HCT116 (cell line): ENCODE results near the gene R3HDML. TPM values are rescaled to one million over a fixed set of nuclear protein-coding genes. Genes with fewer than 3 reads are reported as not detected.

Source experiments
- ATAC-seq: fragments of 200-7000 bp; cut with Tn5 transposase; 2 replicates; pipeline ENCODE4 v1.9.1; 2020; ENCODE audit warnings: mild to moderate bottlenecking, moderate library complexity
- BruUV-seq: library from RNA; stranded (reverse); fragments of 400-500 nt; replicated peaks from 2 replicates; lab custom pipeline; 2021; lab: Mats Ljungman, UMichigan
- CTCF ChIA-PET: fragments of 300-600 bp; sonication (Branson Sonifier 250); formaldehyde crosslinking; loops from one replicate; lab custom pipeline; 2021; ENCODE audit warnings: antibody characterized with exemption; lab: Charles Lee
- POLR2A ChIA-PET: fragments of 300-600, 350-600 bp; sonication (Branson Sonifier 250); formaldehyde crosslinking; loops from one replicate; lab custom pipeline; 2021; ENCODE audit warnings: antibody characterized with exemption; lab: Charles Lee
- RAD21 ChIA-PET, 2 experiments: fragments of 300-600 bp; sonication (Branson Sonifier 250); formaldehyde crosslinking; loops; one replicate each; lab custom pipeline; 2023; ENCODE audit warnings: low total read pairs in 2 of 2; ENCODE audit not compliant: uncharacterized antibody in 2 of 2, unreplicated experiment in 2 of 2, low non-redundant PET in 1 of 2; lab: Charles Lee
- DNase-seq: peaks from one replicate; pipeline ENCODE4 v3.0.0-alpha.2; 2010; ENCODE audit warnings: low read depth, low spot score
- H2AFZ ChIP-seq: fragments of 200-600 bp; shearing (Covaris generic), sonication (generic); 2 replicates; pipeline ENCODE4 v1.6.1; 2017; ENCODE audit warnings: low read depth, mixed run types, mixed read lengths, antibody characterized with exemption, low read length; ENCODE audit not compliant: poor library complexity, severe bottlenecking
- H3K27ac ChIP-seq: 2 replicates; pipeline ENCODE4 v1.5.1; 2012; ENCODE audit warnings: low read depth, low read length
- H3K27me3 ChIP-seq: fragments of 200-600 bp; sonication (generic); 2 replicates; pipeline ENCODE4 v1.6.1; 2016; ENCODE audit warnings: mixed run types, low read length, mixed read lengths; ENCODE audit not compliant: insufficient read depth
- H3K36me3 ChIP-seq, 2 experiments: fragments of 200-500 bp in 1 of 2; fragments of 200-600 bp in 1 of 2; sonication (Bioruptor generic) in 1 of 2; sonication (generic) in 1 of 2; 2 replicates each; pipeline versions ENCODE4 v1.5.1 to v1.6.1; 2014 to 2016; ENCODE audit warnings: low read length in 2 of 2, inconsistent platforms in 1 of 2, mixed read lengths in 1 of 2, mixed run types in 1 of 2; ENCODE audit not compliant: insufficient read depth in 2 of 2, control insufficient read depth in 1 of 2
- H3K4me1 ChIP-seq, 2 experiments: fragments of 200-600 bp in 1 of 2; sonication (generic) in 1 of 2; 2 replicates each; pipeline versions ENCODE4 v1.5.1 to v1.6.1; 2012 to 2017; ENCODE audit warnings: low read length in 2 of 2, inconsistent platforms in 1 of 2, mild to moderate bottlenecking in 1 of 2, mixed read lengths in 1 of 2, mixed run types in 1 of 2, moderate library complexity in 1 of 2; ENCODE audit not compliant: insufficient read depth in 2 of 2, control insufficient read depth in 1 of 2
- H3K4me2 ChIP-seq: fragments of 200-600 bp; sonication (generic); 2 replicates; pipeline ENCODE4 v1.6.1; 2017; ENCODE audit warnings: mixed run types, low read length, mixed read lengths
- H3K4me3 ChIP-seq, 2 experiments: fragments of 200-600 bp in 1 of 2; sonication (generic) in 1 of 2; replicated peaks in 1 of 2; 2 replicates each; pipeline ENCODE4 v1.5.1; 2011 to 2016; ENCODE audit warnings: low read length in 2 of 2, control low read depth in 1 of 2, low read depth in 1 of 2, mild to moderate bottlenecking in 1 of 2, mixed read lengths in 1 of 2, mixed run types in 1 of 2
- H3K79me2 ChIP-seq: fragments of 200-600 bp; sonication (generic); 2 replicates; pipeline ENCODE4 v1.6.1; 2017; ENCODE audit warnings: mild to moderate bottlenecking, mixed run types, low read length, moderate library complexity, mixed read lengths; ENCODE audit not compliant: insufficient read depth
- H3K9ac ChIP-seq: fragments of 200-600 bp; sonication (generic); 2 replicates; pipeline ENCODE4 v1.6.1; 2016; ENCODE audit warnings: low read length, mixed read lengths
- H3K9me2 ChIP-seq: fragments of 200-600 bp; sonication (generic), shearing (Covaris generic); 2 replicates; pipeline ENCODE4 v1.6.1; 2017; ENCODE audit warnings: mixed run types, mild to moderate bottlenecking, moderate library complexity; ENCODE audit not compliant: insufficient read depth
- H3K9me3 ChIP-seq, 2 experiments: fragments of 200-500 bp in 1 of 2; fragments of 200-600 bp in 1 of 2; sonication (Bioruptor generic) in 1 of 2; sonication (generic) in 1 of 2; 2 replicates each; pipeline ENCODE4 v1.6.1; 2014 to 2017; ENCODE audit warnings: low read length in 2 of 2, mixed read lengths in 2 of 2, inconsistent platforms in 1 of 2, low read depth in 1 of 2, mild to moderate bottlenecking in 1 of 2, mixed run types in 1 of 2, moderate library complexity in 1 of 2; ENCODE audit not compliant: control insufficient read depth in 1 of 2, insufficient read depth in 1 of 2
- H4K20me1 ChIP-seq: fragments of 200-600 bp; sonication (generic), shearing (Covaris generic); 2 replicates; pipeline ENCODE4 v1.6.1; 2017; ENCODE audit warnings: mixed run types, mild to moderate bottlenecking, moderate library complexity; ENCODE audit not compliant: insufficient read depth
- ATF3 ChIP-seq: IDR thresholded peaks from 2 replicates; pipeline ENCODE4 v1.6.1; 2012
- CBX3 ChIP-seq: IDR thresholded peaks from 2 replicates; pipeline ENCODE4 v1.6.1; 2012; ENCODE audit warnings: low read depth
- CEBPB ChIP-seq: IDR thresholded peaks from 2 replicates; pipeline ENCODE4 v1.6.1; 2012; ENCODE audit warnings: low read depth
- EGR1 ChIP-seq: IDR thresholded peaks from 2 replicates; pipeline ENCODE4 v1.6.1; 2012; ENCODE audit warnings: low read depth
- EZH2phosphoT487 ChIP-seq: fragments of 200-600 bp; IDR thresholded peaks from 2 replicates; pipeline ENCODE4 v1.6.1; 2018; ENCODE audit warnings: antibody characterized with exemption, borderline replicate concordance
- MAX ChIP-seq: IDR thresholded peaks from 2 replicates; pipeline ENCODE4 v1.6.1; 2012
- POLR2AphosphoS5 ChIP-seq: IDR thresholded peaks from 2 replicates; pipeline ENCODE4 v1.6.1; 2011; ENCODE audit warnings: mild to moderate bottlenecking, low read depth, low read length, moderate library complexity
- REST ChIP-seq: IDR thresholded peaks from 2 replicates; pipeline ENCODE4 v1.6.1; 2012; ENCODE audit warnings: low read depth
- SRF ChIP-seq: IDR thresholded peaks from 2 replicates; pipeline ENCODE4 v1.6.1; 2012; ENCODE audit warnings: low read depth
- ZBTB33 ChIP-seq: IDR thresholded peaks from 2 replicates; pipeline ENCODE4 v1.6.1; 2011; ENCODE audit warnings: mild to moderate bottlenecking, low read length, moderate library complexity; ENCODE audit not compliant: insufficient replicate concordance; ENCODE audit errors: extremely low read depth
- ZFX ChIP-seq: fragments of 450-650 bp; IDR thresholded peaks from 2 replicates; pipeline ENCODE4 v1.6.1; 2017
- intact Hi-C: fragments of 100-400 bp; cut with micrococcal nuclease; formaldehyde crosslinking; loops from 2 replicates; pipeline ENCODE4 v1.10.0; 2022
- total RNA-seq: library from RNA; stranded (reverse); gene quantifications from one replicate; pipeline ENCODE4 v1.2.1, GENCODE V29; 2021; ENCODE audit not compliant: unreplicated experiment

R3HDML gene
- total RNA-seq, 1 experiment from 2014 or later: not detected

- TF ChIP-seq POLR2AphosphoS5 (no peak), MAX (no peak), ZFX (no peak), CBX3 (no peak), EZH2phosphoT487 (no peak)
Observed at GRCh38 chr20:44302026-44302669, 34.7 kb upstream of the R3HDML start (continued).

- intact Hi-C loops: no loop called here
- Histone ChIP-seq H2AFZ (no peak overlapping the region), H3K4me2 (no peak overlapping the region), H3K4me1 (no peaks in the 10 kb centered on the region), H3K9me3 (no peaks in the 10 kb centered on the region), H3K27ac (no peak overlapping the region), H3K4me3 (no peak overlapping the region), H3K36me3 (no peaks in the 10 kb centered on the region), H4K20me1 (no peaks in the 10 kb centered on the region), H3K9me2 (no peaks in the 10 kb centered on the region), H3K27me3 (no peaks in the 10 kb centered on the region), H3K9ac (no peak overlapping the region), H3K79me2 (no peaks in the 10 kb centered on the region)
- TF ChIP-seq SRF: no peak
- TF ChIP-seq MAX: no peak
- no peak for TF ChIP-seq REST
- TF ChIP-seq EGR1: no peak
- no peak for TF ChIP-seq CEBPB
- no peak for TF ChIP-seq ATF3
- TF ChIP-seq ZBTB33: no peak
- CTCF ChIA-PET: interaction anchor here (1.4 kb wide), 1 partner anchor 9 kb away, joined by 6 read pairs; the partner anchor contains the start of gene FITM2
- BruUV-seq: no TSS peak
- no peak for ATAC-seq
- RAD21 ChIA-PET: no interaction called here
- POLR2A ChIA-PET: no interaction called here
- DNase-seq: no peak
Observed at GRCh38 chr20:44302736-44303135, 34.1 kb upstream of the R3HDML start.
